Tibial nerve (tissue), 4 donors: ENCODE data around the gene TMEM260.

ENCODE experiments used
- CTCF ChIP-seq, 5 experiments: fragments of 200-600 bp in 3 of 5; fragments of 450-650 bp in 2 of 5; sonication (generic) in 3 of 5; IDR thresholded peaks; one replicate each; pipeline ENCODE4 v1.5.1; 2016 to 2019; ENCODE audit warnings: antibody characterized with exemption in 5 of 5, mild to moderate bottlenecking in 3 of 5, moderate library complexity in 2 of 5
- EP300 ChIP-seq, 2 donors: sonication (generic); formaldehyde crosslinking; IDR thresholded peaks; one replicate each; pipeline ENCODE4 v1.6.1; 2017; ENCODE audit warnings: antibody characterized with exemption in 2 of 2, mild to moderate bottlenecking in 1 of 2
- POLR2A ChIP-seq, 2 donors: fragments of 450-650 bp; IDR thresholded peaks; one replicate each; pipeline ENCODE4 v1.6.1; 2017; ENCODE audit warnings: antibody characterized with exemption in 2 of 2, mild to moderate bottlenecking in 2 of 2, moderate library complexity in 2 of 2

- TF ChIP-seq POLR2A (IDR thresholded peaks at IDR 0.05) (no peak), CTCF (IDR thresholded peaks at IDR 0.05) (no peak), EP300 (IDR thresholded peaks at IDR 0.05) (no peak)
Measured at GRCh38 chr14:56657604-56658003, 78.0 kb downstream of the TMEM260 start.
